ENCODE measurements around the gene PACSIN3.

PACSIN3 gene

GRCh38 chr11:47175746-47176327 lies 10.4 kb downstream of the PACSIN3 start:
- no peak for DNase-seq

GRCh38 chr11:47172740-47173336 lies 13.4 kb downstream of the PACSIN3 start:
- no peak for DNase-seq

DNA sequence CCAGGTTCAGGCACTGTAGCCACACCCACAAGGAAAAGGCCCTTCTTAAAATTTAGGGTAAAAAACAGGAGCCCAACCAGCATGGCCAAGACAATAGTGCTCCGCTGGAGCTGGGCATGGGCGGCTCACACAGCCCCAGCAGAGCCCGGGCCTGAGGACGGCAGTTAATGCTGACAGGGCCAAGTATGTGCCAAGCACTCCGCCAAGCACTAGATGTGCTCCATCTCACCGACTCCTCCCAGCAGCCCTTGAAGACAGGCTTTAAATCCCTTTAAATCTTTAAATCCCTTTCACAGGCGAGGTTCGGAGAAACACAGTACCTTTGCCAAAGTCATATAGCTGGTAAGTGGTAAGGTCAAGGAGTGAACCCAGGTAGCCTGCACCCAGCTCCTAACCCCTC lies 14.4 kb downstream of the PACSIN3 start:
- peak; percentile 78 for DNase-seq

GRCh38 chr11:47171061-47171838 lies 15.0 kb downstream of the PACSIN3 start:
- DNase-seq, result no peak

DNA sequence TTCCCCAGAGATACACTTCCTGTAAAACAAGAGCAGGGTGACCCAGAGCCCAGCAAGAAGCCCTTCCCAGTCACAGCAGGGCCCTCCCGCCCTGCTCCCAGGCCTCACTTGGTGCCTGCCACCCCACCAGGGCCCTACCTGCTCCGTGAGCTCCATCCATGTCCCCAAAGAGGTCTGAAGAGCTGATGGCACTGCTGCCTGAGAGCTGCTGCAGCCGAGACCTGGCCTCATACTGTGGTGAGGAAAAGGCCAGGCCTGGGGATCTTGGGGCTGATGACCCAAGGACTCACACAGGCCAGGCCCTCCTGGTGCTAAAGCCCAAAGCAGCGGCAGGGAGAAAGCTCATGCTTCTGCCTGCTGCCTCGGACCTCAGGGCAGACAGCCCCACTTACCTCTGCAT lies 19.9 kb downstream of the PACSIN3 start:
- no peak for DNase-seq

DNA sequence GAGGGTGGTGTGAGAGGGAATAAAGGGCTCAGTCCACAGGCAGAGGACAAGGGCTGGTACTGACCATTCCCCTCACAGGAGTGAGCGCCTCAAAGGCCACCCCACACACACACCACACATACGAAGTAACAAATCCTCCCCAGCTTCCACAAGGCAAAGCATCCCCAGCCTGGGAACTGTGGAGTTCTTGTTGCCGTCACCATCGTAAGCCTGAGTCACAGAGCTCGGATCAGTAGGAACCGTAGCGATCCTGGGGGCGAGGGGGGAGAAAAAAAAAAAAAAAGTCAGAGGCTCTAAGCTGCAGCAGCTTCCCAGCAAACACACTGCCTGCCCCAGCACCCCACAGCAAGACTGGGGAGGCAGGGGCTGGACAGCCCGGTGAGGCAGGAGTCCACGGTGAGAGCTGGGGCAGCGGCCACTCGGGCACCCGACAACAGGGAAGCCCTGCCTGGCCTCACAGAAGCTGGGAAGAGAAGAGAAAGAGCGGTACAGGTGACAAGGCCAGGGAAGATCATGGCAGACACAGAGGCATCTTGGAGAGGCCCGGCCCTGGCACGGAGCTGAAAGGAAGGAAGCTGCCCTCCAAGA lies 20.9 kb downstream of the PACSIN3 start:
- DNase-seq, result no peak

- DNase-seq, result no peak
Measured at GRCh38 chr11:47164321-47164720, 21.9 kb downstream of the PACSIN3 start.

DNA sequence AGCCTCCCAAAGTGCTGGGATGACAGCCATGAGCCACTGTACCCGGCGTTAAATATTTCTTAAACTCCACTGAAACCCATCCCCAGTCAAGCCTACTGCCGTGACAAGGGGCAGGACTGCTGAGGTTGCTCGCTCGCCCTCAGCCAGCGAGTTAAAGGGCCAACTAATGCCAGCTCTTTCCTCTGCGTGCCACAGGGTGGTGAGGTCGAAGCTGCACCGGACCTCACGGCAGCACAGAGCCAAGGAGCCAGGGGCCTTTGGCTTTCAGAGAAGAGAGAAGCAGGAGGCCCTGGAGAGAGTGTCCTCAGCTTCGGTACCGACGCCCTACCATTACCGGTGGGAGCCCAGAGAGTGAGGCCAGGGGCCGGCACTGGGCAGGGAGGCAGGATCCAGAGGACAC lies 22.3 kb downstream of the PACSIN3 start:
- DNase-seq, result no peak

- DNase-seq, result no peak
Measured at GRCh38 chr11:47163193-47163592, 23.0 kb downstream of the PACSIN3 start.

- DNase-seq, result no peak
Measured at GRCh38 chr11:47162426-47162825, 23.8 kb downstream of the PACSIN3 start.

- no peak for DNase-seq
Measured at GRCh38 chr11:47161890-47162289, 24.3 kb downstream of the PACSIN3 start.

GRCh38 chr11:47161134-47161854 lies 24.9 kb downstream of the PACSIN3 start:
- DNase-seq, result peak; percentile 82

DNA sequence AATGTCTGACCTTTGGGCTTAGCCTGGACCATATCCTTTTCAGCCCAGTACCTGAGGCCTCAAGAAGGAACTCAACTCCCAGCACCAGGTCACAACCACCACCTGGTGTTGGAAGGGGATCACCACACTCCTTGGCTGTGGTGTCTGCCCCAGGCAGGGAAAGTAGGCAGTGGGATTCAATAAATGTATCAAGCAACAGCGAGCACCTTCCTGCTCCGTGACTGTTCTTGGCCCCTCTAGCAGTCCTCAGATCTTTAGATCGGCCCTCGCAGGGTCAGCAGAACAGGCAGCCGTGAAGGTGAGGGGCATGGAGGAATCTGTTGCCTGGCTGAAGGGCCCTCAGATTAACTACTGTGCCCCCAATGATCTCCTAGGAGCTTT lies 25.5 kb downstream of the PACSIN3 start:
- no peak for DNase-seq

- no peak for DNase-seq
Measured at GRCh38 chr11:47158242-47158641, 28.0 kb downstream of the PACSIN3 start.

- DNase-seq, result no peak
Measured at GRCh38 chr11:47157805-47158204, 28.4 kb downstream of the PACSIN3 start.

GRCh38 chr11:47156951-47157350 lies 29.3 kb downstream of the PACSIN3 start:
- DNase-seq, result no peak

- DNase-seq, result no peak
Measured at GRCh38 chr11:47156333-47156732, 29.9 kb downstream of the PACSIN3 start.

- no peak for DNase-seq
Measured at GRCh38 chr11:47155879-47156278, 30.4 kb downstream of the PACSIN3 start.

DNA sequence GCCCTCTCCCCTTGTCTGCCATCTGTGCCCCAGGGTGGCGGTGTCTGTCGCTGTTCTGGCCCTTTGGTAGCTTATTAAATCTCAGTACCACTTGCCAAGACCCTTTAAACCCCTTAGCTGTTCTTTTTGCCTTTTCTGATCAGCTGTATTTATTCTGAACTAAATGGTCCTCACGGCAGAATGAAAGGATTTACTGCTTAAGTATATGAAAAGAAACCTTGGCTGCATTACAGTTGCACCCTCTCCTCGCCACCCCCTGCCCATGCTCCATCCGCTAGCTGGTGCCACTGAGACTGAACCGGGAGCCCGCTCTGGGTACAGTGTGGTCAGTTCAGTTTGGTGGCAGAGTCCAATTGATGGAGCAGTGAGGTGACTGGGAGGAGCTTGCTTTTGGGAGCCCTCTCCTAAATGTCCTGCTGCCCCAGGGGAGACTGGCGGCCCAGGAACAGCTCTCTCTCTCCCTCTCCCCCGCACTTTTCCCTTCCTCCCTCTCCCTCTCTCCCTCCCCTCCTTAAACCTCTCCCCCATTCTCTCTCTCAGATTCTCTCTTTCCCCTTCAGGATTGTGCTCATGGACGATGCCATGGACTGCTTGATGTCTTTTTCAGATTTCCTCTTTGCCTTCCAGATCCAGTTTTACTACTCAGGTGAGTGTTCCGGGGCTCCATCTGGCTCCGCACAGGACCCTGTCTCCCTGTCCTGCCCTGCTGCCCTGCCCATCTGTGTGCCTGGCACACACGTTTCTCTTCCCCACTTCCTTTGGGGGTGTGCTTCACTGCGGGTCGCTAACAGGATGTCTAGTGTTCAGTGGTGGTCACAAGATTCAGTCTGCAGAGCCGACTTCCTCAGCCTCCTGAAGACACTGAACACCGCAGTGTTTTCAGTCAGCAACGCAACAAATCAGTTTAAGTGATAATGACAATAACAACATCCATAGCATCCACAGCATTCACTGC lies 31.3 kb downstream of the PACSIN3 start:
- no peak for DNase-seq

DNA sequence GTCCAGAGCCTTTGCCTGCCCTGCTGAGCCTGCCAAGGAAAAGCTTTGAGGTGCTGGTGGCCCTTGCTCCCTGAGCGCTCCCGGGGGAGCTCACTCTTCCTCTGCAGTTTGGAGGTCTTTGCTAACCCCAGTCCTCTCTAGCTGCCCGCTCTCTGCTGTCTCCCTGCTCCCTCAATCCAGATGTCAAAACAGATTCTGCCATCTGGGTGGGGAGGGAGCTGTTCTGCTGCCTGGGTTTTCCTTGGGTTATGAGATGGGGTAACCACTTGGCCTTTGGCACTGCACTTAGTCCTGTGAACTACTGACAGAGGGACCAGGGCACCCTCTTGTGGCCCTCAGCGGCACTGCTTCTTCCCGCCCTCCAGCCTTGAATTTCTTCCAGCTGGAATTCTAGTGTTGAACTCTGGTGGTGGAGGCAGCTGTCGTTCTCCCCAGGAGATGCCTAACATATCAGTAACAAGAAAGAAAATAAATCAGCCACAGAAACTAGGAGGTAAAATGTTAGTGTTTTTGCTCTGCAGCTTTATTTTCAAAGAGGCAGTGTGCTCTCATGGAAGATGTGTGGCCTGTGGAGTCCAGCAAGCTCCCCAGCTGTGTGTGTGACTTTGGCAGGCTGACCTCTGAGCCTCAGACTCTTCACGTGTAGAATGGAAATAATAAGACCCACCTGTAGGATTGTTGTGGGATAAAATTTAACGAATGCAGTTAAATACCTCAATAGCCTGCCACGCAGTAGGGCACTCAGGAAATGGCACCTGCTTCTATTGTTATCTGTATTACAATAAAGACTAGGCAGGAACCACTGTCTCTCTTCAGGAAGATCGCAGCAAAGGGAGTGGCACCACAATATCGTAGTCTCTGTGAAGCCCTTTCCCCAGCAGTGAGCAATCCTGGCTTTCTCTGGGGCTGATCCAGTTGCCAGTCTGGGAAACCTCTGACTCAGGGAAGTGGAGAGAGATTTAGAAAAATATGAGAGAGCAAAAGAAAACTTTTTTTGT lies 33.0 kb downstream of the PACSIN3 start:
- peak; percentile 90 for DNase-seq

All from NCI-H82 (cell line).